GM18519 (cell line): ENCODE measurements around the gene CLNK.
"Not testable (repeated sequence)": the region's sequence is repeated elsewhere in the genome, so short reads cannot be mapped to it uniquely, and the experiment has no call there.

Experiments used
- ATAC-seq: cut with Tn5 transposase; IDR thresholded peaks from one replicate; pipeline ENCODE4 v1.9.1; 2021; ENCODE audit warnings: mild to moderate bottlenecking, moderate library complexity; ENCODE audit not compliant: unreplicated experiment, low FRiP score

Gene CLNK

GRCh38 chr4:10582059-10582686 lies 102.4 kb downstream of the CLNK start:
- no peak for ATAC-seq

DNA sequence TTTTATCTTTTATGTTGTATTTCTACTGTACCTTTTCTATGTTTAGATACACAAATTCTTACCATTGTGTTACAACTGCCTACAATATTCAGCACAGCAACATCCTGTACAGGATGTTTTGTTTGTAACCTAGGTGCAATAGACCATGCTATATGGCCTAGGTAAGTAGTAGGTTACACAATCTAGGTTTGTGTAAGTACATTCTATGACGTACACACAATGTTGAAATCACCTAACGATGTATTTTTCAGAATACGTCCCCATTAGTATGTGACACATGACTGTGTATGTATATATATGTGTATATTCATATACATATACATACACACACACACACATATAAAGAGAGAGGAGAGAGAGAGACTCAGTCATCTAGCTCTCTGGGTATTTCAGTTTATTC lies 103.5 kb downstream of the CLNK start:
- ATAC-seq, result no peak

DNA sequence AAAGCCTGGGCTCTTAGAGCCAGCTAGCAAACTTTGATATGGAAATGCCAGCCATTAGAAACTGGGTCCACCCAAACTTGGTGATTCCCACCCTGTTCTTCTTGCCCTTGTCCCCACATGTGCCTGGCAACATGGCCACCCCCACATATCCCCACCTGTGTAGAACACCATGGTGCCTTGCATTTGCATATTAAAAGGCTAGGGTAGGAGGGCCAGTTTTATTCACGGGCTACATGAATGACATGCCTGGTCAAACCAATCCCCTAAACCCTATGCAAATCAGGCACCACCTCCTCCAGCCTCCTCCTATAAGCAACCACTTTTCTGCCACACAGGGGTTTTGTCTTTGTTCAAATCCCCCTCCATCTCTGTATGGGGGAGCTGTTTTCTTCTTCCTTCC lies 104.9 kb downstream of the CLNK start:
- no peak for ATAC-seq

- peak; percentile 70 for ATAC-seq
These were observed 106.8 kb downstream of the CLNK start for GRCh38 chr4:10577508-10578426.

DNA sequence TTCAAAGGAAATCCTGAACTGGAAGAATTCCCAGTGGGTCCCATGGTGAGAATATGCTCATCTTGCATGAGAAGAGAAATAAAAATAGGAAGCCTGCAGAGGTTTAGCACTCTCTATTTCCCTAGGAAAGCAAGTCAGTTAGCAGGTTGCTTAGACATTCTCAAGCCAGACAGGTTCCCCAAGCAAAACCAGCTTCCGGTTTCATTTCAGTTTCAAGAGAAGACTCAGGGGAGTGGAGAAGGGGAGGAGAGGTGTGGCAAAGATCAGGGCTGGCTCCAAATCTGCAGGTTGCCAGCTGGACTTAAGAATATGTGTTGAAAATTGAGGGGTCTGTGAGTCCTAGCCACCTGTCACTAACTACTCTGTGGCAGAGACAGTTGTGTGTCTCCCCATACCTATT lies 107.5 kb downstream of the CLNK start:
- ATAC-seq, result peak; percentile 51

- ATAC-seq, result no peak
These were observed 108.3 kb downstream of the CLNK start for GRCh38 chr4:10576236-10576635.

DNA sequence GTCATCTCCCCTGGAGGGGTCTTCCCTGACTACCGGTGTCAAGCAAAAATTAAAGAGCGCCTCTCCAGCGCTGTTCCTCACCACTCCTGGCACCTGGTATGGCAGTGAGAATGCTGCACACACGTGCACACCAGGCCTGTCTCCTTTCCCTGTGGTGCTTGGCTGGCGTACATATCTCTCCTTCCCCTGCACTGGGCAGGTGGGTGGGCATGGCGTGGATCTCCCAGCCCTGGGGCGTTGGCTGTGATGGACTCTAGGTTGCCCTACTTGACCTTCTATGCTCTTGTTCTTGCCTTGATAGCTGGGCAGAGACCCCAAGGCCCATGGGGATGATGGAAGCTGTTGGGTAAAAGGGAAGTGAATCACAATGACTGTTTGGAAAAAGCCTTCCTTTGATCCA lies 109.2 kb downstream of the CLNK start:
- ATAC-seq, result no peak

DNA sequence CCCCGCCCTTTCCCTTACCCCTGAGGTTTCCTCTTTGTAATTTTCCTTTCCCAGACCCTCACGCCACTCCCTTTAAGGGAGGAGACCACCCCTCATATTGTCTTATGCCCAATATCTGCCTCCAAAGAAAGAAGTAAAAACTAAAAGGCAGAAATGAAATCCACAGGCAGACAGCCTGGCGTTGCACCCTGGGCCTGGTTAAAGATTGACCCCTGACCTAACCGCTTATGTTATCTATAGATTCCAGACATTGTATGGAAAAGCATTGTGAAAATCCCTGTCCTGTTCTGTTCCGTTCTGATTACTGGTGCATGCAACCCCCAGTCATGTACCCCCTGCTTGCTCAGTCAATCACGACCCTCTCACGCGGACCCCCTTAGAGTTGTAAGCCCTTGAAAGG lies 110.0 kb downstream of the CLNK start:
- not testable (repeated sequence) for ATAC-seq

- no peak for ATAC-seq
These were observed 112.7 kb downstream of the CLNK start for GRCh38 chr4:10571909-10572308.

DNA sequence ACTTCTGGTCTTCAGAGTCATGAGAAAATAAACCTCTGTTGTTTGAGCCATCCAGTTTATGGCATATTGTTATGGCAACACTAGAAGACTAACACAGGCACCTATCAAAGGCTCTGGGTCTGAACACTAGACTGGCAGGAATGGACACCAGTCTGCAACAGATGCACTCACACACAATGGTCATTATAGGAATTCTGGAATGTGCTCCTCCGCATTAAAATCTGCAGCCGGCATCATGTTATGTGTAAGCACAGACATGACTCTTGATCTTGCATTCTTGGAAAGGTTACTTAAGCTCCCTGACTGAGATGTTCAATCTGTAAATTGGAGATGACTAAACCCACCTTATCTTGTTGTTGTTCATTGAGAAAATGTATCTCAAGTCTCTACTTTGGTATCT lies 115.1 kb downstream of the CLNK start:
- ATAC-seq, result no peak

DNA sequence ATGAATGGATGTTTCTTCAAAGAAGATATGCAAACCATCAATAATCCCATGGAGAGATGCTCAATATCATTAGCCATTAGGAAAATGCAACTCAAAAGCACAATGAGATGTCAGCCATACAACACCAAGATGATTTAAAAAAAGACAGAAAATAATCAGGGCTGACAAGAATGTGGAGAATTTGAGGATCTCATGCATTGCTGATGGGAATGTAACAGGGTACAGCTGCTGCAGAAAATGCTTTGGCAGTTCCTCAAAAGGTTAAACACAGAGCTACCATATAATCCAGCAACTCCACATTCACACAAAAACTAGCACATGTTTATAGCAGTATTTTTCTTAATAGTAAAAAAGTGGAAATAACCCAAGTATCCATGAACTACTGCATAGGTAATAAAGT lies 116.8 kb downstream of the CLNK start:
- no peak for ATAC-seq

DNA sequence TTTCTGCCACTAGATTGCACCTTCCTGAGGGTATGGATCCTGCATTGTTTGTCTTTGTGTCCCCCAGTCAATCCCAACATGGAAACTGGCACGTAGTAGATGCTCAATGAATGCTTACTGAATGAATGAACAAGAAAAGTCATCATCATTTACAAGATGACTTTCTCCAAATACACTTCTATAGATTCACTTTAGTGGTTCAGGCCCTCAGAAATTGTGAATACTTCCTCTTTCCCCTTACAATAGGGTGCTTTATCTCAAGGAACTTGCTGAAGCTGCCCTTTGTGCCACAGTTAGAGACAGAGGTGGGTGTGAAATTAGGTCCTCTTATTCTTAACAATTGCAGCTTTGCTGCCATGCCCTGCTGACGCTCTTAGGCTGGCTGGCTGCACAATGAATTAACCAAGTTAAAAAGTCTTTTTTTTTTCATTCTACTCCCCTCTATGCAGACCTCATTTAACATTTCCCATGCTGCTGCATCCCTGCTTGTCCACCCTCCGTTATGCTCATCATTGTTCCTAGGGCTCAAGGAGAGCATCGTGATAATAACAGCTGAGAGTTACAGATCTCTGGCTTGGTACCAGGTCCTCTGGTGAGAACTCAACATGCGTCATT lies 119.3 kb downstream of the CLNK start:
- ATAC-seq, result no peak

GRCh38 chr4:10554694-10555093 lies 129.9 kb downstream of the CLNK start:
- peak; percentile 93 for ATAC-seq

- ATAC-seq, result no peak
These were observed 130.4 kb downstream of the CLNK start for GRCh38 chr4:10554121-10554520.

DNA sequence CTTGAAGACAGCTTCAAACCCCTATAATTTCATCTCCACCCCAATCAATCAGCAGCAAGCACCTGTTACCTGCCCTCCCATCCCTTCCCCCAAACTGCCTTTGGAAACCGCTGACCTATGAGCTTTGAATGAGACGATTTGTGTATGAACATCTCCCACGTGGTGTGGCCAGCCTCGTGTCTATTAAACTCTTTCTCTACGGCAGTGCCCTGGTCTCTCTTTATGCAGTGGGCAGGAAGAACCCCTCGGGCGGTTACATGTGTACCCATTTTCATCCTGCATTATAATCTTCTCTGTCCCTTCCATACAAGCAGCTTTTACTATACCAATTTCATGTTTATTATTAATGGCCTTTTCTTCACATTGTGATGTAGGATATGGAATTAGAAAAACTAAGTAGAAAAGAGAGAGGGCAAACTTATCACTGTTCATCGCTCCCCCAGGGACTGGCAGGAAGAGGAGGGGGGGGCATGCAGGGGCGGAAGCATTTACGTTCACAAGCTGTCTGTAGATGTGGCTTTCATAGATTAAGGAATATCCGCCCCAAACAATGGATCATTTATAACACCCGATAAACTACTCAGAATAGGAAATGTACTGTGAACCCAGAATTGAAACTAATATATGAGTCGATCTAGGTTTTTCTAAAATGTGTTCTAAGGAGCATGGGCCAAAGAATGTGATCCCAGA lies 131.8 kb downstream of the CLNK start:
- no peak for ATAC-seq

DNA sequence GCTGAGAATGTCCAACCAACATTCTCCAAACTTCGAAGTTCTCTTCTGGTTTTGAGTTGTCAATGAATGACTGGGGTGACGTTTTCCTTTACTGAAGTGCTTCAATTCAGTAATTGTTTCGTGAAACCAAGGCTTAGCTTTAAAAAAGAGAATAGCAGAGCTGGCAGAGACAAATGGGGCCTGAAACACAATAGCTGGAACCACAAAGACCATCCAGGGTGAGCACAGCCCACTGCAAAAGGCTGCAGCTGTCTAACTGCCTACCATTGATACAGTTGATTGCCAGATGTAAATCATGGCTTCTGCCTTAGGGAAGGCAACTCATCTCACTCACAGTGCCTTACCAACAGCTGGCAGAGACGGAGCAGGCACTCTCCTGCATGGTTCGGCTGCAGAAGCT lies 148.7 kb downstream of the CLNK start:
- no peak for ATAC-seq

GRCh38 chr4:10534820-10535219 lies 149.7 kb downstream of the CLNK start:
- peak; percentile 74 for ATAC-seq

GRCh38 chr4:10532155-10532554 lies 152.4 kb downstream of the CLNK start:
- ATAC-seq, result no peak

GRCh38 chr4:10530137-10530786 lies 154.3 kb downstream of the CLNK start:
- ATAC-seq, result no peak

GRCh38 chr4:10529291-10530136 lies 155.1 kb downstream of the CLNK start:
- no peak for ATAC-seq
